Mucosa of descending colon (tissue), 3 donors: Measurements from ENCODE around the gene SLC2A2. TPM values are rescaled to one million over a fixed set of nuclear protein-coding genes. Genes with fewer than 3 reads are reported as not detected.

Source experiments
- ATAC-seq: fragments of 200-7000 bp; cut with Tn5 transposase; one replicate; pipeline ENCODE4 v1.9.1; 2020; ENCODE audit warnings: mild to moderate bottlenecking, moderate library complexity
- DNase-seq, 3 donors: peaks; one replicate each; pipeline ENCODE4 v3.0.0-alpha.2; 2020
- H3K36me3 ChIP-seq: fragments of 200-600 bp; one replicate; pipeline ENCODE4 v1.8.0; 2021; ENCODE audit warnings: low read depth, mild to moderate bottlenecking
- H3K4me1 ChIP-seq: fragments of 200-600 bp; one replicate; pipeline ENCODE4 v1.8.0; 2021; ENCODE audit warnings: low read depth, mild to moderate bottlenecking
- H3K4me3 ChIP-seq: fragments of 200-600 bp; one replicate; pipeline ENCODE4 v1.8.0; 2021; ENCODE audit warnings: mild to moderate bottlenecking
- H3K9me3 ChIP-seq: fragments of 200-600 bp; one replicate; pipeline ENCODE4 v1.8.0; 2021; ENCODE audit warnings: mild to moderate bottlenecking
- intact Hi-C, 2 donors: fragments of 100-400 bp; cut with DNase I in 1 of 2; cut with micrococcal nuclease in 1 of 2; formaldehyde crosslinking; loops; one replicate each; pipeline versions ENCODE4 v1.11.0 to v1.11.1; 2022; cut with DNase I, micrococcal nuclease
- total RNA-seq, 3 donors: library from RNA; stranded (reverse); fragmentation: NEBNext Ultra II Directional in 2 of 3; extraction: Animal tissue kit (Norgen Biotek cat#: 25700) in 2 of 3; gene quantifications; one replicate each; pipeline versions ENCODE4 v1.2.1 to v1.2.4, GENCODE V29; 2021 to 2023
- TF ChIP-seq, protein P1 (sequence below): fragments of 200-600 bp; IDR thresholded peaks from one replicate; pipeline ENCODE4 v1.8.0; 2022; ENCODE audit warnings: antibody characterized with exemption, mild to moderate bottlenecking
- donor health status: DM: no; HTN: no; CAD: no; lungs with moderate emphysema.
- donor health status: DM: no; HTN: no; CAD: no.
- donor health status: DM: no; HTN: yes; CAD: no.

The SLC2A2 gene
- total RNA-seq, 3 donors from 2014 or later, result not detected

DNA sequence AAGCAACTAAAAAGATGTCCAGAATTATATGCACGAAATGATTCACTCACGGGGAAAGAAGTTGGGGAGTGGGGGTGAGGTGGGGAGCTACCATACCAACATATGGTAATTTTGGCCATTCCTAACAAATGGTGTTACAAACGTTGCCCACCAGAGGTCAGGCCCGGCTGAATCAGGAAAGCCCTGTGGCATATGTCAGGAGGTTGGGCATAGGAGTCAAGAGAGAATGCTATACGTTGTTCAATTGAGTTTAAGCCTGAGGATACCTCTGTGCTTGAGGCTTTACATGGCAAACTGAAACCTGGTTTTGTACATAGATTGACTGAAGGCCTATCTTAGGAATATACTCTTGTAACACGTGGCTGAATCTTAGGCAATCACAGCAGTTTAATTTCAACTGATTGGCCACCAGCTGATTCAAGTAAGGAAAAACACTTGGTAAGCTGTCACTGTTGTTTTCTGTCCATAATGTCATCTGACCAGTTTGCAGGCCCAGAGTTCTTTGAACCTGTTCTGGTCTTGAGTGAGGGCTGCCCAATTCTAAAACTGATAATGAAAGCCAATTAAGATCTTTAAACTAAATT is 23.4 kb upstream of the SLC2A2 start:
- Histone ChIP-seq H3K4me1 (no peaks in the 10 kb centered on the region), H3K9me3 (no peaks in the 10 kb centered on the region), H3K4me3 (no peak overlapping the region), H3K36me3 (no peaks in the 10 kb centered on the region)
- intact Hi-C loops, result loop anchor here in 1 of 2 donors (10.0 kb wide), 1 partner anchor 515 kb away; no protein-coding TSS in a partner anchor
- ATAC-seq (peak; percentile 83), DNase-seq (peak in 2 of 3 donors; percentile 39 to 52)
- TF ChIP-seq, protein P1, sequence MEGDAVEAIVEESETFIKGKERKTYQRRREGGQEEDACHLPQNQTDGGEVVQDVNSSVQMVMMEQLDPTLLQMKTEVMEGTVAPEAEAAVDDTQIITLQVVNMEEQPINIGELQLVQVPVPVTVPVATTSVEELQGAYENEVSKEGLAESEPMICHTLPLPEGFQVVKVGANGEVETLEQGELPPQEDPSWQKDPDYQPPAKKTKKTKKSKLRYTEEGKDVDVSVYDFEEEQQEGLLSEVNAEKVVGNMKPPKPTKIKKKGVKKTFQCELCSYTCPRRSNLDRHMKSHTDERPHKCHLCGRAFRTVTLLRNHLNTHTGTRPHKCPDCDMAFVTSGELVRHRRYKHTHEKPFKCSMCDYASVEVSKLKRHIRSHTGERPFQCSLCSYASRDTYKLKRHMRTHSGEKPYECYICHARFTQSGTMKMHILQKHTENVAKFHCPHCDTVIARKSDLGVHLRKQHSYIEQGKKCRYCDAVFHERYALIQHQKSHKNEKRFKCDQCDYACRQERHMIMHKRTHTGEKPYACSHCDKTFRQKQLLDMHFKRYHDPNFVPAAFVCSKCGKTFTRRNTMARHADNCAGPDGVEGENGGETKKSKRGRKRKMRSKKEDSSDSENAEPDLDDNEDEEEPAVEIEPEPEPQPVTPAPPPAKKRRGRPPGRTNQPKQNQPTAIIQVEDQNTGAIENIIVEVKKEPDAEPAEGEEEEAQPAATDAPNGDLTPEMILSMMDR, result peak; percentile 37

DNA sequence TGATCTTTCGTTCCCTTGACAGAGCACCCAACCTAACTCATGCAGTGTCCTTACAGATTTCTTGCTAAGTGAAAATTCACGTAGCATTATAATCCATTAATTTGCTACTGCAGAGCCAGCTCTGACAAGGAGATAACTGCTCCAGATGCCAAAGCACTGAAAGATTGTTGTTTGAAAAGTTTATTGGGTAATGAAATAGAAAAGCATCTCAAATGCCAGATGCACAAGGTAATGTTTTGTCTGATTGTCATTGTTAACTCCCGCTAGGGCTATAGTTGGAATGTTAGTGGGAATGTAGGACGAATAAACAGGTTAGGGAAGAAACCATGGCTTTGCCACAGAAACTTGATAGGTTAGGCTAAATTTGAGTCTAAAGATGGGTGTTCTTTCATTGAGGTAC is 20.2 kb upstream of the SLC2A2 start:
- DNase-seq, result no peak
- Histone ChIP-seq H3K9me3 (no peaks in the 10 kb centered on the region), H3K36me3 (no peaks in the 10 kb centered on the region), H3K4me1 (no peaks in the 10 kb centered on the region), H3K4me3 (no peak overlapping the region)
- no peak for ATAC-seq
- intact Hi-C loops, result loop anchor here in 1 of 2 donors (10.0 kb wide), 1 partner anchor 518 kb away; no protein-coding TSS in a partner anchor
- TF ChIP-seq, protein P1, result no peak

DNA sequence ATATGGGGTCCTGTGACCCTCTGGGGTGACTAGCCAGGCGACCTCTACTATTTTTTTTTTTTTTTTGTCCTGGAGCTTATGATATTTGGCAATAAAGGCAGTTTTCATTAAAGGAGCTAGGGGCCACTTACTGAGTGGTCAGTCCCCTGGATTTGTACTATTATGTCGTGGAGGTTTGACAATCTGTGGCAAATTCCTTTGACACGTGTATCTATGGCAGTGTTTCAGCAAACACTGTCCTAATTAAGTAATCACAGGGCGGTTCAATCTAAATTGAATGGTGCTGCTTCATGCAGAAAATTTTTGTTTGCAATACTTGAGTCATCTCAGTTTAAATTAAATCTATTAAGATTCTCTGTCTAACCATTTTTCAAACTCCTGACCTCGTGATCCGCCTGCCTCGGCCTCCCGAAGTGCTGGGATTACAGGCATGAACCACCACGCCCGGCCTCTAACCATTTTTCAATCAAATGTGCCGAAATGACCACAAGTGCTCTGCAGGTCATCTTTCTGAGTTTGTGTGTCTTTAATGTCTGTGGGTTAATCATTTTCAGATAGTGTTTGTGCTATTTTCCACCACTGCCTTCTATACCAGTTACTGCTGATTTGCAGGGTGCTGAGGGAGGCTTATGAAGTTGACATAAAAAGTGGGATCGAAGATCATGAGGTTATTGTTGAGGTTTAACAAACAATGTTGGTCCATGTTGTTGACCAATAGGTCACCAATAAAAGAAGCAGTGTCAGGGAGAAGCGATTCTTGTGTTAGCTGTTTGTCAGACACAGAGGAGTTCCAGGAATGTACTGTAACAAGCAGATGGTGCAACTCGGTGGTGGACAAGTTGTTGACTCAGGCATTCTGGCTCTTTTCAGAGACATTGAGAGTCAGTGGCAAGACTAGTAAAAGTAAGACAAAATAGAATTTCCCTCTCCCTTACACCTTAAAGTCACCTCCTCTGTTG is 18.6 kb upstream of the SLC2A2 start:
- no peak overlapping the region for H3K4me3 ChIP-seq
- H3K4me1 ChIP-seq, result no peaks in the 10 kb centered on the region
- intact Hi-C loops, result loop anchor here in 1 of 2 donors (10.0 kb wide), 1 partner anchor 520 kb away; no protein-coding TSS in a partner anchor
- peak; percentile 18 for ATAC-seq
- H3K36me3 ChIP-seq, result no peaks in the 10 kb centered on the region
- no peak for DNase-seq
- H3K9me3 ChIP-seq, result no peaks in the 10 kb centered on the region
- TF ChIP-seq, protein P1, result no peak

DNA sequence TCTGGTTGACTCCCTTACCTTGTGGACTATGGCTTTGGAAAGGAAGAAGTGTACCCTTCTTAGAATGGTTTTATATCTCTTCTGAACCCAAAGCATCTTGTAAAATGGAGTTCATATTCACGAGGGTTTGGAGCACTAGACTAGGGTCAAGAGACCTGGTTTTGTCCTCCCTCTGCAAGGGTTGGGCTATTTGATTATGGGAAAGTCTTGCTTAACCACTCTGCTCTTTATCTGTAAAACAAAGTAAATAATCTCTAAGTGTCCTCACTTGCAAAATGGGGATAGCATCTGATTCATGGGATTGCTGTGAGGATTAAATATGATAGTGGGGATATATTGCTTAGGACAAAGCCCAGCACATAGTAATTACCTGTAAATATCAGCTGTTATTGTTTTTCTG is 17.9 kb upstream of the SLC2A2 start:
- Histone ChIP-seq H3K4me3 (no peak overlapping the region), H3K36me3 (no peaks in the 10 kb centered on the region), H3K9me3 (no peaks in the 10 kb centered on the region), H3K4me1 (no peaks in the 10 kb centered on the region)
- DNase-seq (no peak), ATAC-seq (no peak)
- TF ChIP-seq, protein P1, result no peak
- intact Hi-C loops, result loop anchor here in 1 of 2 donors (10.0 kb wide), 1 partner anchor 520 kb away; no protein-coding TSS in a partner anchor

DNA sequence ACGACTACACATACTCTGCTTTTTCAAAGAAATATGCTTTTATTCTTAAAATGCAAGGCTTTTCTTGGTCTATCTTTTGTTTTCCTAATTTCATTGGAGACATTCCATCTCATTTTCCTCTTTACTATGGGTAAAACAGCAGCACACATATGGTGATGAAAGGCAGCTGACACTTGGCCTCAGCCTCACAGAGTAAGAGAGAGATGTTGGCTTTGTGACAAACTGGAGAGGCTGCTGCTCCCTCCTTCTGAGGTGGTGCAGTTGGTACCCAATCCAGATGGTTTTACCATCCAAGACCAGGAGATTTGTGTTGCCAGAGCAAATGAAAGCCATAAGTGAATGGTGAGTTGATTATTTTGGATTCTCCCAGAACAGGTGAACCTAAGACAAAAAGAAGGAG is 13.2 kb upstream of the SLC2A2 start:
- Histone ChIP-seq H3K4me1 (no peaks in the 10 kb centered on the region), H3K4me3 (no peak overlapping the region), H3K9me3 (no peaks in the 10 kb centered on the region), H3K36me3 (no peaks in the 10 kb centered on the region)
- DNase-seq (no peak), ATAC-seq (no peak)
- intact Hi-C loops, result loop anchor here in 1 of 2 donors (10.0 kb wide), 1 partner anchor 525 kb away; no protein-coding TSS in a partner anchor
- TF ChIP-seq, protein P1, result no peak
